ENCODE data around the gene USP13. TPM values are rescaled to one million over a fixed set of nuclear protein-coding genes. Genes with fewer than 3 reads are reported as not detected.

Gene USP13
- total RNA-seq, 1 experiment from 2014 or later: 22.7 TPM

DNA sequence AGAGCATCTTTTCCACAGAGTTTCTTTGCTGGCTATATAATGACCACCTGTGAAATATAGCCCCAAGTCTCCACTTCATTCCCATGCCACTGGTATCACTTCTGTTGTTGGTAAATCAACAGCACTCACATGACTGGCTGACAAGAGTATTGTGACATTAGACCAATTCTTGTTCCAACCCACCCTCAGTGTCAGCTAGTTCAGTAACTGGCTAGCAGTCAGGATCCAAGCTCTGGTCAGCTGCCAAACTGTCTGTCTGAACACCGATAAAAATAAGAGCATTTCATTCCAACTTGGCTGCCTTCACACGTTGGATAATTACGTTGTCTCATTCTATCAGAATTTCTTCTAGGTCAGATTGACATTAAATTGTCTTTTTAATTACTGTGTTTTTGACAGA, 166.5 kb downstream of the USP13 start:
- DNase-seq (ENCODE audit: low read depth, low spot score) (no peak), ATAC-seq (no peak)
- POLR2A ChIA-PET: no interaction called here
- H3K27me3 ChIP-seq (ENCODE audit: insufficient read depth, low read length): peaks cover 29% of the 10 kb centered on the region
- TF ChIP-seq EZH2 (IDR thresholded peaks at IDR 0.05) (no peak), POLR2AphosphoS5 (IDR thresholded peaks at IDR 0.05; ENCODE audit: low read depth, low read length) (no peak), SRF (IDR thresholded peaks at IDR 0.05; ENCODE audit: low read depth) (no peak), RAD21 (IDR thresholded peaks at IDR 0.05; ENCODE audit: low read depth) (no peak), JUND (IDR thresholded peaks at IDR 0.05) (no peak), SP1 (IDR thresholded peaks at IDR 0.05; ENCODE audit: low read depth) (no peak), SIN3A (IDR thresholded peaks at IDR 0.05; ENCODE audit: low read depth) (no peak), TCF7L2 (IDR thresholded peaks at IDR 0.05; ENCODE audit: borderline replicate concordance, extremely low read depth, insufficient read depth, insufficient read length) (no peak), POLR2A (IDR thresholded peaks at IDR 0.05; ENCODE audit: borderline replicate concordance, extremely low read depth, insufficient read depth, insufficient read length) (no peak), CEBPB (IDR thresholded peaks at IDR 0.05; ENCODE audit: low read depth) (no peak), FOSL1 (IDR thresholded peaks at IDR 0.05; ENCODE audit: low read depth) (no peak)
- TF ChIP-seq, protein P1, sequence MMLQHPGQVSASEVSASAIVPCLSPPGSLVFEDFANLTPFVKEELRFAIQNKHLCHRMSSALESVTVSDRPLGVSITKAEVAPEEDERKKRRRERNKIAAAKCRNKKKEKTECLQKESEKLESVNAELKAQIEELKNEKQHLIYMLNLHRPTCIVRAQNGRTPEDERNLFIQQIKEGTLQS (IDR thresholded peaks at IDR 0.05): no peak
- TF ChIP-seq, protein P2, sequence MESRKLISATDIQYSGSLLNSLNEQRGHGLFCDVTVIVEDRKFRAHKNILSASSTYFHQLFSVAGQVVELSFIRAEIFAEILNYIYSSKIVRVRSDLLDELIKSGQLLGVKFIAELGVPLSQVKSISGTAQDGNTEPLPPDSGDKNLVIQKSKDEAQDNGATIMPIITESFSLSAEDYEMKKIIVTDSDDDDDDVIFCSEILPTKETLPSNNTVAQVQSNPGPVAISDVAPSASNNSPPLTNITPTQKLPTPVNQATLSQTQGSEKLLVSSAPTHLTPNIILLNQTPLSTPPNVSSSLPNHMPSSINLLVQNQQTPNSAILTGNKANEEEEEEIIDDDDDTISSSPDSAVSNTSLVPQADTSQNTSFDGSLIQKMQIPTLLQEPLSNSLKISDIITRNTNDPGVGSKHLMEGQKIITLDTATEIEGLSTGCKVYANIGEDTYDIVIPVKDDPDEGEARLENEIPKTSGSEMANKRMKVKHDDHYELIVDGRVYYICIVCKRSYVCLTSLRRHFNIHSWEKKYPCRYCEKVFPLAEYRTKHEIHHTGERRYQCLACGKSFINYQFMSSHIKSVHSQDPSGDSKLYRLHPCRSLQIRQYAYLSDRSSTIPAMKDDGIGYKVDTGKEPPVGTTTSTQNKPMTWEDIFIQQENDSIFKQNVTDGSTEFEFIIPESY (IDR thresholded peaks at IDR 0.05; ENCODE audit: extremely low read depth, insufficient replicate concordance, low read length): no peak
- TF ChIP-seq, protein P3, sequence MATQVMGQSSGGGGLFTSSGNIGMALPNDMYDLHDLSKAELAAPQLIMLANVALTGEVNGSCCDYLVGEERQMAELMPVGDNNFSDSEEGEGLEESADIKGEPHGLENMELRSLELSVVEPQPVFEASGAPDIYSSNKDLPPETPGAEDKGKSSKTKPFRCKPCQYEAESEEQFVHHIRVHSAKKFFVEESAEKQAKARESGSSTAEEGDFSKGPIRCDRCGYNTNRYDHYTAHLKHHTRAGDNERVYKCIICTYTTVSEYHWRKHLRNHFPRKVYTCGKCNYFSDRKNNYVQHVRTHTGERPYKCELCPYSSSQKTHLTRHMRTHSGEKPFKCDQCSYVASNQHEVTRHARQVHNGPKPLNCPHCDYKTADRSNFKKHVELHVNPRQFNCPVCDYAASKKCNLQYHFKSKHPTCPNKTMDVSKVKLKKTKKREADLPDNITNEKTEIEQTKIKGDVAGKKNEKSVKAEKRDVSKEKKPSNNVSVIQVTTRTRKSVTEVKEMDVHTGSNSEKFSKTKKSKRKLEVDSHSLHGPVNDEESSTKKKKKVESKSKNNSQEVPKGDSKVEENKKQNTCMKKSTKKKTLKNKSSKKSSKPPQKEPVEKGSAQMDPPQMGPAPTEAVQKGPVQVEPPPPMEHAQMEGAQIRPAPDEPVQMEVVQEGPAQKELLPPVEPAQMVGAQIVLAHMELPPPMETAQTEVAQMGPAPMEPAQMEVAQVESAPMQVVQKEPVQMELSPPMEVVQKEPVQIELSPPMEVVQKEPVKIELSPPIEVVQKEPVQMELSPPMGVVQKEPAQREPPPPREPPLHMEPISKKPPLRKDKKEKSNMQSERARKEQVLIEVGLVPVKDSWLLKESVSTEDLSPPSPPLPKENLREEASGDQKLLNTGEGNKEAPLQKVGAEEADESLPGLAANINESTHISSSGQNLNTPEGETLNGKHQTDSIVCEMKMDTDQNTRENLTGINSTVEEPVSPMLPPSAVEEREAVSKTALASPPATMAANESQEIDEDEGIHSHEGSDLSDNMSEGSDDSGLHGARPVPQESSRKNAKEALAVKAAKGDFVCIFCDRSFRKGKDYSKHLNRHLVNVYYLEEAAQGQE (IDR thresholded peaks at IDR 0.05; ENCODE audit: low read depth): no peak
- H3K36me3 ChIP-seq (ENCODE audit: control insufficient read depth in 1 of 2, insufficient read depth in 2 of 2, low read length in 2 of 2): no peaks in the 10 kb centered on the region
- intact Hi-C loops (cut with micrococcal nuclease): no loop called here
- no peaks in the 10 kb centered on the region for H3K9me2 ChIP-seq (ENCODE audit: insufficient read depth)
- H3K9me3 ChIP-seq (ENCODE audit: control insufficient read depth in 1 of 2, insufficient read depth in 1 of 2, low read depth in 1 of 2, low read length in 2 of 2): no peaks in the 10 kb centered on the region
- H3K27ac ChIP-seq (ENCODE audit: low read depth, low read length): no peak overlapping the region
- RAD21 ChIA-PET (ENCODE audit: low non-redundant PET in 1 of 2, low total read pairs in 2 of 2, uncharacterized antibody in 2 of 2, unreplicated experiment in 2 of 2): no interaction called here
- no peaks in the 10 kb centered on the region for H4K20me1 ChIP-seq (ENCODE audit: insufficient read depth)
- no peaks in the 10 kb centered on the region for H3K4me1 ChIP-seq (ENCODE audit: control insufficient read depth in 1 of 2, insufficient read depth in 2 of 2, low read length in 2 of 2)
- no TSS peak for BruUV-seq (replicated peaks)
- no peak overlapping the region for H3K9ac ChIP-seq (ENCODE audit: low read length)
- no peak overlapping the region for H3K4me3 ChIP-seq (replicated peaks in 1 of 2; ENCODE audit: low read depth in 1 of 2, low read length in 2 of 2)
- CTCF ChIA-PET: interaction anchor here (0.9 kb wide), 1 partner anchor 8 kb away, joined by 3 read pairs; no protein-coding TSS in a partner anchor
- no peak overlapping the region for H3K4me2 ChIP-seq (ENCODE audit: low read length)
- H3K79me2 ChIP-seq (ENCODE audit: insufficient read depth, low read length): no peaks in the 10 kb centered on the region
- no peak overlapping the region for H2AFZ ChIP-seq (ENCODE audit: low read depth, low read length, poor library complexity, severe bottlenecking)

Data from HCT116 (cell line).